GM19438 (cell line): ENCODE measurements around the gene PRKAR2A.
A peak's percentile ranks its signal among the peaks of the same experiment; 100 is the strongest.

Source experiments
- ATAC-seq: cut with Tn5 transposase; IDR thresholded peaks from one replicate; pipeline ENCODE4 v1.9.1; 2021; ENCODE audit warnings: low read depth; ENCODE audit not compliant: unreplicated experiment

PRKAR2A gene

DNA sequence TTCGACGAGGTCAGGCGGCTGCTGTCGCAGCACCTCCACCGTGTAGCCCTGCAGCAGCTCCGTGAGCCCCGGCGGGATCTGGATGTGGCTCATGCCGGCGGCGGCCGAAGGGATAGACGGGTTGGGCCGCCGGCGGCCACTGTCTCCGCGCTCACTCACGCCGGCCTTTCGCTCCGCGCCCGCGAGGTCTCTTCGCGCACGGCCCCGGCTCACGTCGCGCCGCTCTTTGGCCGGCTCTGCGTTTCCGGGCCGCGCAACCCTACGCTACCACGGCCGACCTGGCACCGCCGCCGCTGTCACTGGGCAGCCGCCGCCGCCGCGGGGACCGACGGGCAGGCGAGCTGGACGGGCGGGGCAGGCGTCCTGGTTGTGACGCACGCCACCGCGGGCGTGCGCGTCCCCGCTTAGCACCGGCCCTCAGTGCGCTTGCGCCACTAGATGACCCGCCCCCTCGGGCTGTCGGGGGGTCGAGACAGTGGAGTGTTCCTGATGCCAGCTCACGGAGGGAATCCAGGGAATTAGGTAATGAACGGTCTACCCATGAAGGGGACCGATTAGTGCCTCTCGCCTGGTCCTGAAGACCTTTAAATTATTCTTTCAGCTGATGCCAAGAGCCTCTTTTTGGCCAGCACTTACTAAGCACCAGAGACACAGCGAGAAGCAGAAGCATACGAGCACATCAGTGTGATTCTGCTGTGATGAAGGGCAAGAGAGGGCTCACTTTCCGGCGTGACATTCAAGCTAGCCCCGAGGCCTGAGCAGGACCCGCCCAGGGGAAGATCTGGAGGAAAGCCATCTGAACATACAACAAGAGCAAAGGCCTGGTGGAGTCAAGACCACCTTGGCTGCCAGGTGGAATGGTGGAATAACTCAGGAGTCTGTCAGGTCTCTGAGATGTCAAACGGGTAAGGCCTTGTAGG, at the start of gene PRKAR2A:
PRKAR2A (minus strand) TSS at position 371 of the 920 bp plus-strand sequence; CDS start at position 93, 278 bp downstream.
- ATAC-seq, result peak; percentile 89

DNA sequence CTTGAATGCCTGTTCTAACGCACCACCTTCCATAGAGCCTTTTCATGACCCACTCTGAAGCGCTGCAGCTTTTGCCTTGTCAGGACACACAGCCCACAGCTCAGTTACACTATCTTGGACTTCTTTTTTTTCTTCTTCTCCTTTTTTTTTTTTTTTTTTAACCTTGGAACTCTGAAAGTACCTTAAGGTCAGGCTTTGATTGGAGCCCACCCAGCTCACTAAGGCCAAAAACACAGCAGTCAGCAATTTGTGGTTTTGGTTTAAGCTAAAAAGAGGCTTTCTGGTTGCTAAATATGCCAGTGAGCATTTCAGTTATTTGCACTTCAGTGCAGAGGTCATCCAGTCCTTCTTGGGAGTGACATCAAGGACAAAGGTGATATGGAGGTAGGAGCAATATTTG, 49.3 kb upstream of the PRKAR2A start:
- ATAC-seq, result no peak

DNA sequence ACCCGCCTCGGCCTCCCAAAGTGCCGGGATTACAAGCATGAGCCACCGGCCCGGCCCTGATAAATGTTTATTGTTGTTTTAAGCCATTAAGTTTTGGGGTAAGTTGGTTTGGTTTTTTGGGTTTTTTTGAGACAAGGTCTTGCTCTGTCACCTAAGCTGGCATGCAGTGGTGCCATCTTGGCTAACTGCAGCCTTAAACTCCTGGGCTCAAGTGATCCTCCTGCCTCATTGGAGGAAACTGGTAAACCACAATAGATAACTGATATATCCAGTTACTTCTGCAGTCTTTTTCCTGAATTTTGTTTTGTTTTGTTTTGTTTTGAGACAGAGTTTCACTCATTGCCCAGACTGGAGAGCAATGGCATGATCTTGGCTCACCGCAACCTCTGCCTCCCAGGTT, 46.8 kb upstream of the PRKAR2A start:
- no peak for ATAC-seq

DNA sequence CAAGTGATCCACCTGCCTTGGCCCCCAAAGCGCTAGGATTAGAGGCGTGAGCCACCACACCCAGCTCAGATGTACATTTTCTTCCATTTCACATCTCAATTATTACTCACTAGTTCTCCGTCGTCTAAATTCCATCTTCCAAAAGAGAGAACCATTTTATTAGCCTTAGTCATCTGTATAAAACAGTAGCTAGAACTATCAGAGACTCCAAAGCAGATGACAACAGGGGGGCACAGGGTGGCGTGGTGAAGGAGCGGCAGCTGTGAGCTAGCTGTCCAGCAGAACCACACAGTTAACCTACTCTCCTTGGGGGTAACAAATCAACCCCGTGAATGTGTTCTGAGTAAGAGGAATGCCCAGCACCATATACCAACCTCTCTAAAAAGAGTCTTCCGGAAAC, 43.9 kb upstream of the PRKAR2A start:
- no peak for ATAC-seq

DNA sequence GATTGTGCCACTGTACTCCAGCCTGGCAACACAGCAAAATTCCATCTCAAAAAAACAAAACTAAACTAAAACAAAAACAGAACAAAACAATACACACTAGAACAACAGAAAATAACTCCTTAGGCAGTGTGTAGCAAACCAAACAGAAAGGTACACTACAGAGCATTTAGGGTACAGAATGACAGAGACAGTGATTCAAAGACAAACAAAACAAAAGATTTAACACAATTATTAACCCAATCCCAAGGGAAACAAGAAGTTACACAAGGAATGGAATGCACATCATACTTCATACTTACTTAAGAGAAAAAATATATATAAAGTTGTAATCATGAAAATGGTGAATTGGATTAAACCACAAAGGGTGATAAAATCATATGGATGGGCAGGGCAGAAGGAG, 38.1 kb upstream of the PRKAR2A start:
- no peak for ATAC-seq

DNA sequence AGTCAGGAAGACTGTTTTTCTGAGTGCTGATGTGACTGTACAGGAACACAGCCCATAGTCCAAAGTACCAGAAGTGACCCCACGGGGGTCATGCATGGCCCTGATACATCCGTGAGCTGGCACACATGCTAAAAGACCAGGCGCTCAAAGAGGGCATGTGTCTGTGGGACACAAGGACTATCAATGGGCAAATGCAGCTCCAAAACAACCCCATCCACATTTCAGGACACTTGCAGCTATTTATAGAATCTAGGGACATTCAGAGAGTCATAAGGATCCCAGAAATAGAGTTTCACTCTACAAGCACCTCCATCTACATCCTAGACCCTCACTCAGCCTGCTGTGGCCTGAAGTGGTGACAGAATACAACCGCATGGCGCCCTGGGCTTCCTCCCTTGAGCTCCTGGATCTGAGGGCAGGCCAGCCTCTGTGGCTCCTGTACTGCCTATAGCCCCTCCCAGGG, 34.0 kb upstream of the PRKAR2A start:
- no peak for ATAC-seq

DNA sequence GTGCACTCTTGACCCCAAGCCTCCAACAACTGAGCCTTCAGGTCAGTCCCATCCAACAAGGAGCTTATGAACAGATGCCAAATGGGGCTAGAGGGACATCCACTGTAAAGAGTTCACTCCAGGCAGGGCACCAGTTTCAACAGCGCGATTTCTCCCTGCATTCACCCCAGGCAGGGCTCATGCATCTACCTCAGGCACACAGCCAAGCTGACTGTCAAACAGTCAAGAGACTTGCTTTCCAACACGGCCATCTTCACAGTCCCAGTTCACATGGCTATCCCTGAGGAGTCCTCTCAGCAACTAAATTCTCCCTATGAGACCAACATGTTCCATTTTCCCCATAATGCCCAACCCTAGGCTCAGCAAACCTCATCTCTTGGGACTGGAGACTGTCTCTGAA, 33.3 kb upstream of the PRKAR2A start:
- ATAC-seq, result no peak

DNA sequence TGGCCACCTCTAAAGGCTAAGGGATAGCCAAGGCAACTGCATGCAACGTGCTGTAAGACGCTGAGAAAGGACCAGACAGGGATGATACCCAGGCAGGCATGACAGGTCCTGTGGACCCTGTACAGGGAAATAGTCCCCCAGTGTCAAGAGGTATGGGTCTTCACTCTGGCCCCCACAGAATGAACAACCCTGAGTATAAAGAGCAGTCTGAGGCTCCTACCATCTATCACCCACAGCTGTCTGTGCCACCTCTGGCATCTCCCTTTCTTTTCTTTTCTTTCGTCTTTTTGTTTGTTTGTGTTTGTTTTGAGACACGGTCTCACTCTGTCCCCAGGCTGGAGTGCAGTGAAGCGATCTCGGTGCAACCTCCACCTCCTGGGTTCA, 32.3 kb upstream of the PRKAR2A start:
- no peak for ATAC-seq

DNA sequence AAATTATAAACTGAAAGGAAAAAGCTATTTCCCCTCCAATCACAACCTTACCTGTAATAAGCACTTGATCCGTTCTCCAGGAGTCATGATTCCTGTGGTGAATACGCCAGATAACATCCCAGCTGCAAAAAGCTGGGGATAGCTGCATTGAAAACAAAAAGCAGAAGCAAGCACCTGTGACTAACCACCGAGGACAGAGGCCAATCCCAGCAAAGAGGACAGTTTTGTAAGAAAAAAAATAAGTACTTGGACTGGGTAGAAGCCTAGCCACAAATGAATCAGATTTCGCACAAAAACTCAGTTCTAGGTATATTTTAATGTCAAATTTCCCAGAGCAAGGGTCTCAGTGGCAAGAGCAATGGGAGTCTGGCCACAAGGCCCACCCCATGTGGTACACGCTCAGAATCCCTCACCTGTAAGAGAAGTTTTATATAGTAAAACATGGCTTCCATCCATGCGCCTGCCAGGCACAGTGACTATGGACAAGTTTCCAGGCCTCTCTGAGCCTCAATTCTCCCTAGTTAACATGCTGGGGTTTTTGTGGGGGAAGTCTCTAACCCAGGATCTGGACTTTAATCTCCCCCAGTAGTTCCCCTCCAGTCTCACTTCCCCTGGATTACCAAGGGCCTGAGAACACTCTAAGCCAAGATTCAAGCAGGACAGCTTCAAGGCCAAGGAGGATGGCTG, 31.8 kb upstream of the PRKAR2A start:
- ATAC-seq, result no peak

DNA sequence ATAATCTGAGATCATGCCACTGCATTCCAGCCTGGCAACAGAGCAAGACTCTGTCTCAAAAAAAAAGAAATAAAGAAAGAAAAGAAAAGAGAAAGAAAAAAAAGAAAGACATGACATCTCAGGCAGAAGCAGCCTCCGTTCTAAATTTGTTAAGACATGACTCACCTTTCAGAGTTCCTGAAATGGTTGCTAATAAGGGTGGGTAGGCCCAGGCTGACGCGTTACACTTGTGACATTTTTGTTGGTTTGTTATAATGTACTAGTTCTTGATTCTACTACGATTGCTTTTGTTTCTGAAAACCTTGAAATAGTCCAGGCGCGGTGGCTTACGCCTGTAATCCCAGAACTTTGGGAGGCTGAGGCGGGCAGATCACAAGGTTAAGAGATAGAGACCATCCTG, 30.0 kb upstream of the PRKAR2A start:
- ATAC-seq, result no peak

DNA sequence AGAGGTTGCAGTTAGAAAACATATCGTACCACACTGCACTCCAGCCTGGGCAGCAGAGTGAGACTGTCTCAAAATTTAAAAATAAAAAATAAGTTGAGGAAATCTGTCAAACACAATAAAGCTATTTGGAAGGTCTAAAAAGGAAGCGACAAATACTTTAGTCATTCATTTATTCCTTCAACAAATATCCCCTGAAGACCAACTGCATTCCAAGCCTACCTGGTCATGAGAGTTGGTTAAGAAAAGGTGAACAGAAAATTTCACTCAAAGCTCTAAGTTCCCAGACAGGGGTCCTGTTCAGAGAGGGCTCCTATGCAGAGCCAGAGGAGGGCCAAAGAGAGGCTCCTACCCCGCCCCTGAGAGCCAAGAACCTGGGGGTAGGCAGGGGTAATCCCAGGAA, 15.4 kb upstream of the PRKAR2A start:
- no peak for ATAC-seq

DNA sequence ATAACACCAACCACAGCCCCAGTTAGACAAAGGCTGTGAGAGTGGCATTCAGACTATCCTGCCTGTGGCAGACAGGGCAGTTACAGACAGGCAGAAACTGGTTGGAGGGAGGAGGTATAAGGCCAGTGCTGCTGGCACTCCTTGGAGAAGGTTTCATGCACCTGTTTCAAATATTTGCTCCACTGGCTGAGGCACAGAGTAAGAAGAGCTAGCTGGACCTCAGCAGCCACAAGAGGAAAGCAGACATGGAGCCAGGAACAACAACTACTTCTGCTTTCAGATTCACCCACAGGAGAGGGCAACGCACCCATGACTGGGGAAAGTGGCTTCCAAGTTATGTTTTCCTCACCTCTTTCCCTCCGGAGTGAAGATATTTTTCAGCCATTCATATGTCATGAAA, 11.5 kb upstream of the PRKAR2A start:
- ATAC-seq, result no peak

DNA sequence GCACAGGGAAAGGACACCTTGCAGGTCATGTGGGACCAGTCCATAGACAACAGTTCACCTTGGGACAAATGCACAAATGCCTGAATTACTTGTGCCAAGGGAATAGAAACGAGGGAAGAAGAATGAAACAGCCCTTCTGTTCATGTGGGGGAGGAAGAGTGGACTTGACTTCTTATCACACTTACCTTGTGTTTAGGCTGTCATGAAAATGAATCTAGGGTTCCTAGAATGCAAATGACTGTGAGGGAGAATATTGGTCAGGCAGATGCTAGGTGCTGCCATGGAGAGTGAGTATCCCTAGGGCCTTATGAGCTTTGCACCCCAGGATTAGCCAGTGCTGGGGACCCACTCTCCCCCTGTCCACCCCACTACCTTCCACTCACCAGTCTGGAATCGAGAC, 11.0 kb upstream of the PRKAR2A start:
- ATAC-seq, result no peak

DNA sequence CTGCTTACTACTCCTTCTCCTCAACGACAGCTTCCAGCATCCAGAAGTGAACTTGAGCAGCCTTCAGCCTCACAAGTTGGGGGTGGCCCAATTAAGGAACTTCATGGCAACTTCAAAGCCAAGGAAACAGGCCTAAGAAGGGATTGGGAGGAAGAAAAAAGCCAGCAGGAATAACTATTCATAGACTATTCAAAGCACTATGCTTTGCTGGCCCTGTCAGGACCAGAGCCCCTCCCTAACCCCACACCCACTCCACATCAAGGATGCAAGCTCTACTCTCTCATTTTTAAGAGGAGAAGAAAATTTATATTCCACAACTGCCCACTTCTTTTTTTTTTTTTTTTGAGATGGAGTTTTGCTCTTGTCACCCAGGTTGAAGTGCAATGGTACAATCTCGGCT, 10.0 kb upstream of the PRKAR2A start:
- ATAC-seq, result no peak

DNA sequence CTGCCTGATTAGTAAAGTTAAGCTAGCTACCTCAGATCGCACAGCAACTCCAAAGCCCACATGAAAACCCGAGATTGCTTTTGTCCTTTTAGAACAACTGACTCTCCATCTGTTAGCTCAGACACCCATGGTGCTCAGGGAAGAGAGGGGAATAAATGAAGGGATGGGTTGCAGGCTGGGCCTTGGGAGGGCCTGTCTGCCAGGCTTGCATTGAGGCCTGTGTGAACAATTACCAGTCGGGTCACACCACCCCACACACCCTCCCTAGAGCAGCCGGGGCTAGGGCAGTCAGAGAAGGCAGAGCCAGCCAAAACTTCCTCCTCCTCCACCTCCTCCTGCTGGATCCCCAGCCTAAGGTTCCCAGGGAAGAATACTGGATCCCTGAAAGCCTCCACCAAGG, 8.8 kb upstream of the PRKAR2A start:
- ATAC-seq, result no peak

DNA sequence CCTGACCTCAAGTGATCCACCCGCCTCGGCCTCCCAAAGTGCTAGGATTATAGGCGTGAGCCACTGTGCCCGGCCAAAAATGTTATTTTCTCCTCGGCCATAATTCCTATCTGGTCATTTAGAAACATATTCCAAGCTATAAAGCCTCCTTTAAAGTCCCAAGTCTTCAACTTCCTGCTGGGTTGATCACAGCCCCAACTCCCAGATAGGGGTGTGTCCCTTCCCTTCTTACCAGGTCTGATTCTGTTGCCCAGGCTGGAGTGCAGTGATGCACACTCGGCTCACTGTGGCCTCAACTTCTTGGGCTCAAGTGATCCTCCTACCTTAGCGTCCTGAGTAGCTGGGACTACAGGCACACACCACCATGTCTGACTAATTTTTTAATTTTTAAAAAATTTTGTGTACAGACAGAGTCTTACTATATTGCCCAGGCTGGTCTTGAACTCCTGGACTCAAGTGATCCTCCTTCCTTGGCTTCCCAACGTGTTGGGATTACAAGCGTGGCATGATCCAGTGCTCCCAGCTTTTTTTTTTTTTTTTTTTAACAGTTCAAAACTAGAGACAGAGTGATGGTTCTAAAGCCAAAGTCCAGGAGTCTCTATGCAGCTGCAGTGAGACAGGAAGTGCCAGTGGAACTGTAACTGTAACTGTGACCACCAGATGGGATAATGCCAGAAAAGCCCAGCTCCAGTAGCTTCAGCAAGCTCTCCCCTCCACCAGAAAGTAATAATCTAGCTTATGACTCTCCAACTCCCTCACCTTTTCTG, 8.2 kb upstream of the PRKAR2A start:
- ATAC-seq, result no peak

DNA sequence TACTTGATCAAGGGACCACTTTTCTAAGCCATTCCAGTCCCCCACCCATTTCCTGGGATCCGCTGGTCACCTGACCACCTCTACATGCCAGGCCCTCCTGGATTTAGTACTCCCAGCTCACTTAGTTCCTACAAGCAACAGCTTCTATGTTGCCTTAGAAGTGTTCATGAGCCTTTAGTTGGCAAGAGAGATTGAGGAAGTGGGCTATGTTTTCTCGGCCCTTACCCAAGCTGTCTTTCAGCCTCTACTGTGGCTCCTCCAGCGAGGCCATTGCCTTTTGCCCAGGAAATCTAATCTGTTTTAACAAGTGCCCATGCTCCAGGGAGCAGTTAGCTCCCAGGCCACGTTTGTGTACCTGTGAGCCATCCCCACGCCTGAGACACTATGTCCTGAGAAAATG, 4.5 kb upstream of the PRKAR2A start:
- no peak for ATAC-seq

DNA sequence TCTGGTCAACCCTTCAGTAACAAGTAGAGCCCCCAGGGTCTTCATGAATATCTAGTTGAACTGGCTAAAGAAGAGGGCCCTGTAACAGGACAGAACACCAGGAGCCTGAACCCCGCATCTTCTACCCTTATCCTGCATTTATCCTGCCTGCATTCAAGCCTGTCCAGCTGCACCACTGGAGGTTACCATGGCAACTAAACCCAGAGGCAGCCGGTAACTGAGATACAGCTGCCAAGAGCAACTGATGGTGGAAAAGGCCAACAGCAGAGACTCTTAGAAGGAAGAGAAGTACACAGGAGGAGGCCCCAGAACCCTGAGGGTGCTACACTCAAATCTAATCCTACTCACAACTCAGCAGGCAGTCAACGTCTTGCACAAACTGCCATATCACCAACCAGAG, 3.7 kb upstream of the PRKAR2A start:
- ATAC-seq, result no peak

DNA sequence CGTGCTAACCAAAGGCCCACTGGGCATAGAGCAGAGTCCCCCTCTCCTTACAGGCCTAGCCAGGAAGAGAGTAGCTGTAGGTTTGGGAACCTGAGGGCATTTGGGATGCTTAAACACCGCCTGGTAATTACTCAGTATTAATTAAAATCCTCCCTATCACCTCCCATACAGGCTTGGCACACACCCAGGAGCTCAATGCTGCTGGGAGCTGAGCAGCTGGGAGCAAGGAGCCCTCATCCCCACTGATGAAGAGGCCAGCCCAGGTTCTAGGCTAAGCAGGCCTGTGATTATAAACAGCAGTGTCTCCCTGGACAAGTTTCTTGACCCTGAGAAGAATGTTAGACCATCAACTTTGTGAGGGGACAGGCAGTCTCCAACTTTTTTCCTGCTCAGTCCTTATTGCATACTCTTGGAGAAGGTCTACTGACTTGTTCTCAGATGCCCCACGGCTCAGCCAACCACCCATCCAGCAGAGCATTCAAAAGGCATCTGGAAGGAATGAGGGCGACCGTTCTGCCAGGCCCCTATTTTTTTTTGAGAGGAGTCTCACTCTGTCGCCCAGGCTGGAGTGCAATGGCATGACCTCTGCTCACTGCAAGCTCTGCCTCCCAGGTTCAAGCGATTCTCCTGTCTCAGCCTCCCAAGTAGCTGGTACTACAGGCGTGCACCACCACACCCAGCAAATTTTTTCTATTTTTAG, 1.3 kb upstream of the PRKAR2A start:
- no peak for ATAC-seq

DNA sequence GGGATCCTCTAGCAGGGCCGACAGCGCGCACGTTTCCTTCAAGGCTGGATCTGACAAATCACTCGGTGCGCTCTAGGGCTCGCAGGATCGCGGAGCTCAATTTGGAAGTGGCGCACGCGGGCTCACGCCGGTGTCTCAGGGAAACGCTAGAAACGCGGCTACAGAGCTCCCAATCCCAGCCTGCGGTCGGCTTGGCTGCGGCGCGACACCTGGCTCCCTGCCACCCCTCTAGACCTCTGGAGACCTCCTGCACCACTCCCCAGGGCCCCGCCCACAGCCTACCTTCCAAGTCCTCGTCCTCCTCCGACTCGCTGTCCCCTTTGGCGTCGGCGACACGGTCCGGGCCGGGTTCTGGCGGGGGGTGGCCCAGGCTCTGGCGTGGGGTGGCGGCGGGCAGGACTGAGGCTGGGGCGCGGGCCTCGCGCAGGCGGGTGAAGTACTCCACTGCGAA, 596 bp downstream of the PRKAR2A start:
- peak; percentile 42 for ATAC-seq
